ENCODE data around the gene FOXR1. TPM values are rescaled to one million over a fixed set of nuclear protein-coding genes. Genes with fewer than 3 reads are reported as not detected.

FOXR1 gene
- total RNA-seq, 4 donors from 2014 or later = not detected

DNA sequence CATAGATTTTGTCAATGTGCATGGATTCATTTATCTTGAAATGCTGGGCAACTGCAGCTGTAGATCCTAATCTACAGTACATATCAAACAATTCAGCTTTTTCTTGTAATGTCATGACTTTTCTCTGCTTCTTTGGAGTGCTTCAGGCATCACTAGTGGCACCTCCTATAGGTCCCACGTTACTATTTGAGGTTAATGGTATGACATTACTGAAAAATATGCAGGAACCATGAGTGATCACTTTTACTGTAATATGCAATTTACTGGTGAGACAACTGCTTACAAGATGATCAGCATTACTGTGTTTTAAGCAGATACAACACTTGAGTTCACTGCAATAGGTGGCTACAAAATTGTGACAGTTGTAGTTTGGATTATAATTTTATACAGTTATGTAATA is 29.3 kb downstream of the FOXR1 start:
- Histone ChIP-seq H3K4me1 (peaks cover 0 to 46% (median 17%) of the 10 kb centered on the region in 3 donors), H3K9me3 (no peaks in the 10 kb centered on the region), H3K27ac (no peak overlapping the region), H3K36me3 (peaks cover 0 to 67% of the 10 kb centered on the region in 2 donors), H3K27me3 (no peaks in the 10 kb centered on the region), H3K4me3 (no peak overlapping the region)
- no peak for ATAC-seq
- TF ChIP-seq, protein P1, sequence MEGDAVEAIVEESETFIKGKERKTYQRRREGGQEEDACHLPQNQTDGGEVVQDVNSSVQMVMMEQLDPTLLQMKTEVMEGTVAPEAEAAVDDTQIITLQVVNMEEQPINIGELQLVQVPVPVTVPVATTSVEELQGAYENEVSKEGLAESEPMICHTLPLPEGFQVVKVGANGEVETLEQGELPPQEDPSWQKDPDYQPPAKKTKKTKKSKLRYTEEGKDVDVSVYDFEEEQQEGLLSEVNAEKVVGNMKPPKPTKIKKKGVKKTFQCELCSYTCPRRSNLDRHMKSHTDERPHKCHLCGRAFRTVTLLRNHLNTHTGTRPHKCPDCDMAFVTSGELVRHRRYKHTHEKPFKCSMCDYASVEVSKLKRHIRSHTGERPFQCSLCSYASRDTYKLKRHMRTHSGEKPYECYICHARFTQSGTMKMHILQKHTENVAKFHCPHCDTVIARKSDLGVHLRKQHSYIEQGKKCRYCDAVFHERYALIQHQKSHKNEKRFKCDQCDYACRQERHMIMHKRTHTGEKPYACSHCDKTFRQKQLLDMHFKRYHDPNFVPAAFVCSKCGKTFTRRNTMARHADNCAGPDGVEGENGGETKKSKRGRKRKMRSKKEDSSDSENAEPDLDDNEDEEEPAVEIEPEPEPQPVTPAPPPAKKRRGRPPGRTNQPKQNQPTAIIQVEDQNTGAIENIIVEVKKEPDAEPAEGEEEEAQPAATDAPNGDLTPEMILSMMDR (IDR thresholded peaks at IDR 0.05) = no peak
- no peak for TF ChIP-seq POLR2AphosphoS5 (IDR thresholded peaks at IDR 0.05)
- no peak for TF ChIP-seq POLR2A (IDR thresholded peaks at IDR 0.05)
- TF ChIP-seq EP300 (IDR thresholded peaks at IDR 0.05) = no peak
- 31 to 56% methylated on average over 1 of the region's 1 CpG for WGBS, 2 donors (ENCODE audit: low coverage in 1 of 2)

DNA sequence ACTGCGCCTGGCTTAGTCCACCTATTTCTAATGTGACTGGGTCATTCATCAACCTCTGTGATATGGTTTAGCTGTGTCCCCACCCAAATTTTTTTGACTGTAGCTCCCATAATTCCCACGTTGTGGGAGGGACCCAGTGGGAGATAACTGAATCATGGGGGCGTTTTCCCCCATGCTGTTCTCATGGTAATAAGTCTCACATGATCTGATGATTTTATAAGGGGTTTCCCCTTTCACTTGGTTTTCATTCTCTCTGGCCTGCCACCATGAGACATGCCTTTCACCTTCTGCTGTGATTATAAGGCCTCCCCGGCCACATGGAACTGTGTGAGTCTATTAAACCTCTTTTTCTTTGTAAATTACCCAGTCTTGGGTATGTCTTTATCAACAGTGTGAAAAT is 35.1 kb downstream of the FOXR1 start:
- Histone ChIP-seq H3K9me3 (no peaks in the 10 kb centered on the region), H3K27ac (no peak overlapping the region), H3K4me3 (no peak overlapping the region), H3K4me1 (no peaks in the 10 kb centered on the region), H3K36me3 (peaks cover 0 to 100% of the 10 kb centered on the region in 2 donors), H3K27me3 (no peaks in the 10 kb centered on the region)
- TF ChIP-seq EP300 (IDR thresholded peaks at IDR 0.05) = no peak
- TF ChIP-seq, protein P1 (IDR thresholded peaks at IDR 0.05) = no peak
- no peak for TF ChIP-seq POLR2A (IDR thresholded peaks at IDR 0.05)
- TF ChIP-seq POLR2AphosphoS5 (IDR thresholded peaks at IDR 0.05) = no peak
- 89 to 100% methylated on average over 1 of the region's 4 CpGs for WGBS, 2 donors (ENCODE audit: low coverage in 1 of 2)
- ATAC-seq = no peak

DNA sequence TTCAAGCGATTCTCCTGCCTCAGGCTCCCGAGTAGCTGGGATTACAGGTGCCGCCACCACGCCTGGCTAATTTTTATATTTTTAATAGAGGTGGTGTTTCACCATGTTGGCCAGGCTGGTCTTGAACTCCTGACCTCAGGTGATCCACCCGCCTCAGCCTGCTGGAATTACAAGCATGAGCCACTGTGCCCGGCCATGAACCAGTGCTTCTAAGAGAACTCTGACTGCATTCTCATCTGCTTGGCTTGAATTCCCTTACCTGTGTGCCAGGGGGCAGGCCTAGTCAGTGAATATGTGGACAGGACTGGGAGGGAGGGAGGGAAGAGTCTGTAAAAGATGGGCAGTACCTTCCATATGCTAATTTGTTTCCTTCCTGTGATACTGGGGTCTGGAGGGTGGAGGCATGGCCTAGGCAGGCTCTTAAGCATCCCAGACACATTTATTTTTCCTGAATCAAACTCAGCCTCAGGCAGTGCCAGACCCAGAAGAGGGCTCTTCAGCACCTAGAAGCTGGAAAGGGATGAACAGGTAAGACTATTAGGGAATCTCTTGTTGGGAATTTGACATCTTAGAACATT is 40.0 kb downstream of the FOXR1 start:
- WGBS, 2 donors (ENCODE audit: low coverage in 1 of 2) = 62% methylated on average over 4 of the region's 6 CpGs; no CpG with 5 or more reads in 1 of the 2 donors
- no peak overlapping the region for H3K27ac ChIP-seq
- peaks cover 0 to 100% of the 10 kb centered on the region in 2 donors for H3K36me3 ChIP-seq
- H3K4me3 ChIP-seq = no peak overlapping the region
- TF ChIP-seq, protein P1 (IDR thresholded peaks at IDR 0.05) = no peak
- TF ChIP-seq POLR2A (IDR thresholded peaks at IDR 0.05) (no peak), POLR2AphosphoS5 (IDR thresholded peaks at IDR 0.05) (no peak), EP300 (IDR thresholded peaks at IDR 0.05) (no peak)
- H3K4me1 ChIP-seq = peaks cover under 1 to 29% (median 9%) of the 10 kb centered on the region in 3 donors
- H3K9me3 ChIP-seq = no peaks in the 10 kb centered on the region
- no peak for ATAC-seq
- H3K27me3 ChIP-seq = no peaks in the 10 kb centered on the region

DNA sequence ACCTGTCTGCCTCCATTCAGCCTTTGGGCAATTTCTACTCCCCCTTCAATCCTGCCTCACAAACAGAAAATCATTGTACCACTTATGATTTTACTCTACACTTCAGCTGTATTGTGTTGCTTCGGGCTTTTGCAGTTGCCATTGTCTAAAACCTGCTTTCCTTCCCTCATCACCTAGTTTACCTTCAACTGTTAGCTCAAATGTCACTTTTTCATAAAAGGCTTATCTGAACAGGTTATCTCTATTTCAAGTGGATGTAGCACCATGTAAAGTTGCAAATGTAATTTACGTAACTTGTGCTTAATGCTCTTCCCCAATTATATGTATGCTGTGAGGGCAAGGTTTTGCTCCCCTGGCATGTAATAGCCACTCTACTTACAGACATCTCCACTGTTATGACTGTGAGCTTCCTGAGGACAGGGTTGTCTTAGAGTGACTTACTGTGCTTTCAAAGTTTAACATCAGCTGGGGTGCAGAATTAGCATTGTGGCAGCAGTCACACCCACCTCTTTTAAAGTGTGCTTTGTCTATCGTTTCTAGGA is 41.1 kb downstream of the FOXR1 start:
- peaks cover 0 to 93% of the 10 kb centered on the region in 2 donors for H3K36me3 ChIP-seq

More for the DNA sequence above, 41.1 kb downstream of the FOXR1 start:
- TF ChIP-seq POLR2A (IDR thresholded peaks at IDR 0.05) (no peak), POLR2AphosphoS5 (IDR thresholded peaks at IDR 0.05) (no peak), EP300 (IDR thresholded peaks at IDR 0.05) (no peak)
- TF ChIP-seq, protein P1 (IDR thresholded peaks at IDR 0.05) = no peak
- Histone ChIP-seq H3K4me3 (no peak overlapping the region), H3K27me3 (no peaks in the 10 kb centered on the region), H3K27ac (no peak overlapping the region), H3K9me3 (no peaks in the 10 kb centered on the region), H3K4me1 (peaks cover 6 to 39% (median 15%) of the 10 kb centered on the region in 3 donors)
- no peak for ATAC-seq
- 79 to 82% methylated on average over 2 to 3 of the region's 3 CpGs for WGBS, 2 donors (ENCODE audit: low coverage in 1 of 2)
